ENCODE measurements around the gene SNX5.

Gene SNX5

GRCh38 chr20:17933711-17934110, 34.9 kb downstream of the SNX5 start:
- ChIA-PET CTCF (no interaction called here), POLR2A (no interaction called here)
- TF ChIP-seq HDGF (IDR thresholded peaks at IDR 0.05; ENCODE audit: borderline replicate concordance) = no peak
- no peak for TF ChIP-seq PKNOX1 (IDR thresholded peaks at IDR 0.05)
- DNase-seq (ENCODE audit: extremely low spot score) = no peak

DNA sequence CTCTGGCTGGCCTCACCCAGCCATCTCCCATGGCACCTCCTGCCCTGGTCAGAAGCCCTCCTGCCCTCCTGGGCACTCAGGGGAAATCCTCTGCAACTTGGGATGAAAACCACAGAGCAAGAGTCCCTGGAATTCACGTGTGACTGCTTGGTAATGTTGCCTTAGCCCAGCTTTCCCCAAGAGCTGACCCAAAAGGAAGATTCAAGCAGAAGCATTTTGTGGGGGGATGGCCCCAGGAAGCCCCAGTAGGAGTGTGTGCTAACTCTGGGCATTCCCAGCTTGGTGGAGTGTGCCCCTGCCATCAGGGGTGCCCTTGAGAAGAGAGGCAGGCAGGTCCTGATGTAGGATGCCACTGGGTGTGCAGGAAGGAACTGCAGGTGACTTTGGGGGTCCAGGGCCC, 35.5 kb downstream of the SNX5 start:
- POLR2A ChIA-PET = no interaction called here
- CTCF ChIA-PET = no interaction called here
- TF ChIP-seq SUZ12 (IDR thresholded peaks at IDR 0.05) = no peak
- TF ChIP-seq PKNOX1 (IDR thresholded peaks at IDR 0.05) = no peak
- TF ChIP-seq ARNT (IDR thresholded peaks at IDR 0.05) = no peak
- TF ChIP-seq FOXM1 (IDR thresholded peaks at IDR 0.05; ENCODE audit: borderline replicate concordance) = no peak
- TF ChIP-seq LEF1 (IDR thresholded peaks at IDR 0.05; ENCODE audit: borderline replicate concordance) = no peak
- TF ChIP-seq TARDBP (IDR thresholded peaks at IDR 0.05) = no peak
- TF ChIP-seq BHLHE40 (IDR thresholded peaks at IDR 0.05; ENCODE audit: borderline replicate concordance) = no peak
- TF ChIP-seq L3MBTL2 (conservative IDR thresholded peaks at IDR 0.05) = no peak
- no peak for TF ChIP-seq FOXA1 (IDR thresholded peaks at IDR 0.05)
- TF ChIP-seq ELF4 (IDR thresholded peaks at IDR 0.05) = no peak
- no peak for DNase-seq (ENCODE audit: extremely low spot score)

DNA sequence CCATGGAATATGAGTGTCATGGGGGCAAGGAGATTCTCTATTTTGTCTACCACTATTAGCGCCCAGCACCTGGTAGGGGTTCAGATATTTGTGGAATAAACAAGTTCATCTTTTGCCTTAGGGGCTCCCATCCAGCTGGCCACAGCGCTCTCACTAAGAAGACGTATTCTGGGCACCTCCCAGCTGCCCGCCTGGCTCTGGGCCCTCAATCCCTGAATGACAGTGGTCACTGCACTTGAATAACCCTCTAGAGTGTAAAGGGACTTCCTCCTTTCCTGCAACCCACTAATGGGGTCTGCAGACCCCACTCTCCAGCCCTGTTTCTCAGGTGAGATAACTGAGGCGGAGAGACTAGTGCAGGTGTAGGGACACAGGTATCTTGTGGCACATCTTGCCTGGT, 36.2 kb downstream of the SNX5 start:
- no peak for TF ChIP-seq FOXK2 (IDR thresholded peaks at IDR 0.05)
- no peak for TF ChIP-seq SP1 (IDR thresholded peaks at IDR 0.05)
- no peak for TF ChIP-seq L3MBTL2 (conservative IDR thresholded peaks at IDR 0.05)
- no peak for TF ChIP-seq FOXM1 (IDR thresholded peaks at IDR 0.05; ENCODE audit: borderline replicate concordance)
- TF ChIP-seq FOXA1 (IDR thresholded peaks at IDR 0.05) = no peak
- no peak for TF ChIP-seq LEF1 (IDR thresholded peaks at IDR 0.05; ENCODE audit: borderline replicate concordance)
- TF ChIP-seq HDGF (IDR thresholded peaks at IDR 0.05; ENCODE audit: borderline replicate concordance) = no peak
- TF ChIP-seq NFRKB (IDR thresholded peaks at IDR 0.05) = no peak
- no peak for TF ChIP-seq SUZ12 (IDR thresholded peaks at IDR 0.05)
- no peak for TF ChIP-seq BHLHE40 (IDR thresholded peaks at IDR 0.05; ENCODE audit: borderline replicate concordance)
- TF ChIP-seq ARNT (IDR thresholded peaks at IDR 0.05) = no peak
- TF ChIP-seq TARDBP (IDR thresholded peaks at IDR 0.05) = no peak
- TF ChIP-seq ELF4 (IDR thresholded peaks at IDR 0.05) = no peak
- TF ChIP-seq CTBP1 (IDR thresholded peaks at IDR 0.05; ENCODE audit: borderline replicate concordance) = no peak
- no peak for TF ChIP-seq PKNOX1 (IDR thresholded peaks at IDR 0.05)
- no peak for TF ChIP-seq ZNF384 (IDR thresholded peaks at IDR 0.05)
- DNase-seq (ENCODE audit: extremely low spot score) = no peak
- ChIA-PET CTCF (no interaction called here), POLR2A (no interaction called here)

DNA sequence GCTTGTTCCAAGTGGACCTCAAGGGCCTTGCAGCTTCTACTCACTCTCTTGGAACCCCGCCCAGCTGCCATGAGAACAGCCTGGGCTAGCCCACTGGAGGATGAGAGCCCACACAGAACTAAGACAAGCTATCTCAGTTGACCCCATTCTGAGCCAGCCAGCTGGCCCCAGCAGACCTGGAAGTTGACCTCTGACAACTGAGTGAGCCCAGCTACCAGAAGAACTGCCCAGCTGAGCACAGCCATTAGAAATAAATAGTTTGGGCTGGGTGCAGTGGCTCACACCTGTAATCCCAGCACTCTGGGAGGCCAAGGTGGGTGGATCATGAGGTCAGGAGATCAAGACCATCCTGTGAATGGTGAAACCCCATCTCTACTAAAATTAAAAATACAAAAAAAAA, 37.1 kb downstream of the SNX5 start:
- no peak for DNase-seq (ENCODE audit: extremely low spot score)
- ChIA-PET POLR2A (no interaction called here), CTCF (no interaction called here)
- TF ChIP-seq BHLHE40 (IDR thresholded peaks at IDR 0.05; ENCODE audit: borderline replicate concordance) (no peak), FOXA1 (IDR thresholded peaks at IDR 0.05) (no peak), NFRKB (IDR thresholded peaks at IDR 0.05) (no peak), ELF4 (IDR thresholded peaks at IDR 0.05) (no peak), TARDBP (IDR thresholded peaks at IDR 0.05) (no peak), L3MBTL2 (conservative IDR thresholded peaks at IDR 0.05) (no peak), HDGF (IDR thresholded peaks at IDR 0.05; ENCODE audit: borderline replicate concordance) (no peak), ARNT (IDR thresholded peaks at IDR 0.05) (no peak), LEF1 (IDR thresholded peaks at IDR 0.05; ENCODE audit: borderline replicate concordance) (no peak), ZNF384 (IDR thresholded peaks at IDR 0.05) (no peak), SP1 (IDR thresholded peaks at IDR 0.05) (no peak), PKNOX1 (IDR thresholded peaks at IDR 0.05) (no peak), FOXM1 (IDR thresholded peaks at IDR 0.05; ENCODE audit: borderline replicate concordance) (no peak), FOXK2 (IDR thresholded peaks at IDR 0.05) (no peak), SUZ12 (IDR thresholded peaks at IDR 0.05) (no peak), CTBP1 (IDR thresholded peaks at IDR 0.05; ENCODE audit: borderline replicate concordance) (no peak)

DNA sequence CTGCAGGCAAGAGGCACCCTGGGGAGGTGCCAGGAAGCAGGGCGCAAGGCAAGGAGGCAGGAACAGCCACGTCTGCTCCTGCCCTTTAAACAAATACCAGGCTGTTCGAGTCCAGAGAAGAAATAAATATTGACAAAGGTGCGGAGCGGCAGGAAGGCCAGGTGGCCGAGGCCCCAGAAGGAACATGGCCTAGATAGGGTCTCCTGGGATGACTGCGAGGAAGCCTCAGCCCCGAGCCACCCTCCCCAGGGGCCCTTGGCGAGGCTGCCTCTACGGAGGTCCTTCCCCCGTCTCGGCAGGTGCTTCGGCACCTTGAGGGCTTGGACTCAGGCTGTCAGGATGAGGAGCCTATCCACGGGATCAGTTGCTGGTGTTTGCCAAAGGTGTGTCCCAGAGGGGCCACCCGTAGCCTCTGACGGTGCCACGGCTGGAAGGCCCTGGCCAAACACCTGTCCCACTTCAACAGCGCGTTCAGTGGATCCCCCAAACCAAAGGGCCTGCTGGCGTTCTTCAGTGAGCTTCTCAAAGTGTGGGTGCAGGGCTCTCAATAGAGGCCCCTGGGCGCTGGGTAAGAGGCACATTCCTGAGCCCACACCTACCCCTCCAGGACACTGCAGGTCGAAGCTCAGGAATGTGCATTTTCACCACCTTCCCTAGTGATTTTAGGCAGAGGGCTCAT, 39.8 kb downstream of the SNX5 start:
- DNase-seq (ENCODE audit: extremely low spot score) = no peak
- ChIA-PET POLR2A (no interaction called here), CTCF (no interaction called here)
- TF ChIP-seq LEF1 (IDR thresholded peaks at IDR 0.05; ENCODE audit: borderline replicate concordance) (no peak), SUZ12 (IDR thresholded peaks at IDR 0.05) (no peak), ZNF384 (IDR thresholded peaks at IDR 0.05) (no peak), CTBP1 (IDR thresholded peaks at IDR 0.05; ENCODE audit: borderline replicate concordance) (no peak), FOXM1 (IDR thresholded peaks at IDR 0.05; ENCODE audit: borderline replicate concordance) (no peak), ARNT (IDR thresholded peaks at IDR 0.05) (no peak)

- DNase-seq (ENCODE audit: extremely low spot score) = no peak
- POLR2A ChIA-PET = no interaction called here
- CTCF ChIA-PET = no interaction called here
- TF ChIP-seq FOXM1 (IDR thresholded peaks at IDR 0.05; ENCODE audit: borderline replicate concordance) = no peak
- TF ChIP-seq PKNOX1 (IDR thresholded peaks at IDR 0.05) = no peak
- TF ChIP-seq TARDBP (IDR thresholded peaks at IDR 0.05) = no peak
- TF ChIP-seq HDGF (IDR thresholded peaks at IDR 0.05; ENCODE audit: borderline replicate concordance) = no peak
- no peak for TF ChIP-seq FOXK2 (IDR thresholded peaks at IDR 0.05)
- no peak for TF ChIP-seq ZNF384 (IDR thresholded peaks at IDR 0.05)
- no peak for TF ChIP-seq SUZ12 (IDR thresholded peaks at IDR 0.05)
- no peak for TF ChIP-seq ARNT (IDR thresholded peaks at IDR 0.05)
- TF ChIP-seq BHLHE40 (IDR thresholded peaks at IDR 0.05; ENCODE audit: borderline replicate concordance) = no peak
- no peak for TF ChIP-seq SP1 (IDR thresholded peaks at IDR 0.05)
- no peak for TF ChIP-seq LEF1 (IDR thresholded peaks at IDR 0.05; ENCODE audit: borderline replicate concordance)
- TF ChIP-seq CTBP1 (IDR thresholded peaks at IDR 0.05; ENCODE audit: borderline replicate concordance) = no peak
- no peak for TF ChIP-seq L3MBTL2 (conservative IDR thresholded peaks at IDR 0.05)
- no peak for TF ChIP-seq FOXA1 (IDR thresholded peaks at IDR 0.05)
Measured at GRCh38 chr20:17928211-17928611, 40.4 kb downstream of the SNX5 start.
